HG02981 (cell line): Measurements from ENCODE around the gene TMEM87B.

Source experiments
- ATAC-seq: cut with Tn5 transposase; IDR thresholded peaks from one replicate; pipeline ENCODE4 v1.9.1; 2021; ENCODE audit warnings: mild to moderate bottlenecking, moderate library complexity; ENCODE audit not compliant: unreplicated experiment

The TMEM87B gene

DNA sequence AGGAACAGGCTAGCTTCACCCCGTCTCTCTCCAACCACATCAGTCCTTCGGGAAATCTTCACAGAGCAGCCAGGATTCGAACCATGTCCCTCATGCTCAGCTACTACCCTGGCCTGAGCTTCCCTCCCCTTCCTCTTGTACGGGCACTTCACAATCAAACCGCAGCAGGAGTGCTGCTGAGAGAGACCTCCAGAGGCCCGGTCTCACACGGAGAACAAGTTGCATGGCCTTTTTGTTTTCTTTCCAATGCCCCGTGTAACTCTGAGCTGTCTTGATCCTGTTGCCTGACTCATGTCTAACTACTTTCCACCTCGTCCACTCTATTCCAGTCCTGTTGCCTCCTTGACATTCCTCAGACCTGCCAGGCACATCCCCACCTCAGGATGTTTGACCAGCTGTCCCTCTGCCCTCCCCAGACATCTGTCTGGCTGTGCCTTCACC is 108.5 kb downstream of the TMEM87B start:
- ATAC-seq: no peak

DNA sequence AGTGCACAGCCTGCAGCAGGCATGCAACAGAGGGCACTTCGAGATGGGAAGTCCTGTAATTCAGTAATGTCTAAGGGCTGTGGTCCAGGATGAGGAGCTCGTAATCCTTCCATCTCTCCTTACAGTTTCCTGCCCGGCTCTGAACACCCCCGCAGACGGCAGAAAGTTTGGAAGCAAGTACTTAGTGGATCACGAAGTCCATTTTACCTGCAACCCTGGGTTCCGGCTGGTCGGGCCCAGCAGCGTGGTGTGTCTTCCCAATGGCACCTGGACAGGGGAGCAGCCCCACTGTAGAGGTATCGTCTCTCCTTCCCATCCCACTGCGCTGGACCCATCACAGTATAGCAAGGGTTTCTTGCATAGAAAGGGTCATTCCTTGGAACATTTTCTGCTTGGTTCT is 109.8 kb downstream of the TMEM87B start:
- ATAC-seq: no peak

- ATAC-seq: no peak
These were observed 110.2 kb downstream of the TMEM87B start for GRCh38 chr2:112165296-112165695.

DNA sequence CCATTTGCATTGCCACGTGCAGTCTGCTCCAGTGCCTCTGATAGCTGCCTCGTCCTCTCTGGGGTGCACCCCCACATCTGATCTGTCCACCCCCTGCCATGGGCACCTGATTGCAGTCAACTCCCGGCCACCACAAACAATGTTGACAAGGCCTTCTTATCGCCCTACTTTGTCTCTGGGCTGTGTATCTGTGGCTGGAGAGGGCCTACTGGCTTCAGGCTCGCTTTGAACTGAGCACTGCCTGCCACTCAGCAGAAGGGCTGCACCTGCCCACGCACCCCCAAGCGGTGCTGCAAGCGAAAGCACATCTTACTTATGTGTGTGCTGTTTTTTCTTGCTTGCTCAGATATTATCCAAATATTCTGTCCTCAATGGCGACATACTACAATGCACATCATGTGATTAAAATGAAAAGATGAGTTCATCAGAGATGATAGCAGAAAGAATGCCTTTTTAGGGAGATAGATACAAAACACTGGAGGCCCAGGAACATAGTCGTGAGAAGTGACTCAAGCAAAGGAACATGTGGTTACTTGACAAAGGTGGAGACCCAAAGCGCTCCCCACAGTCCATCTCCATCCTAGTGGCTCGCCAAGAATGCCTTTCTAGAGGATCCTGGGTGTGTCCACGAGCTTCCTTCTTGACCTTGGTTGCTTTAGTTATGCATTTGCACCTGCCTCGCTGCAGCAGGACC is 111.9 kb downstream of the TMEM87B start:
- ATAC-seq: no peak

- ATAC-seq: no peak
These were observed 113.5 kb downstream of the TMEM87B start for GRCh38 chr2:112168422-112169124.
